ENCODE results near the gene PLPP1. TPM values are rescaled to one million over a fixed set of nuclear protein-coding genes. Genes with fewer than 3 reads are reported as not detected.

Gene PLPP1
- total RNA-seq, 6 experiments from 2014 or later = 23.3 to 145 (median 36.0) TPM

GRCh38 chr5:55406292-55406691, 128.5 kb downstream of the PLPP1 start:
- Histone ChIP-seq H3K4me1 (peaks cover 0 to 4% (median under 1%) of the 10 kb centered on the region in 4 donors), H3K4me3 (no peak overlapping the region), H3K36me3 (peaks cover 0 to 26% (median 3%) of the 10 kb centered on the region in 4 donors), H3K27ac (no peak overlapping the region), H3K27me3 (no peaks in the 10 kb centered on the region), H3K9me3 (no peaks in the 10 kb centered on the region)
- TF ChIP-seq, protein P1, sequence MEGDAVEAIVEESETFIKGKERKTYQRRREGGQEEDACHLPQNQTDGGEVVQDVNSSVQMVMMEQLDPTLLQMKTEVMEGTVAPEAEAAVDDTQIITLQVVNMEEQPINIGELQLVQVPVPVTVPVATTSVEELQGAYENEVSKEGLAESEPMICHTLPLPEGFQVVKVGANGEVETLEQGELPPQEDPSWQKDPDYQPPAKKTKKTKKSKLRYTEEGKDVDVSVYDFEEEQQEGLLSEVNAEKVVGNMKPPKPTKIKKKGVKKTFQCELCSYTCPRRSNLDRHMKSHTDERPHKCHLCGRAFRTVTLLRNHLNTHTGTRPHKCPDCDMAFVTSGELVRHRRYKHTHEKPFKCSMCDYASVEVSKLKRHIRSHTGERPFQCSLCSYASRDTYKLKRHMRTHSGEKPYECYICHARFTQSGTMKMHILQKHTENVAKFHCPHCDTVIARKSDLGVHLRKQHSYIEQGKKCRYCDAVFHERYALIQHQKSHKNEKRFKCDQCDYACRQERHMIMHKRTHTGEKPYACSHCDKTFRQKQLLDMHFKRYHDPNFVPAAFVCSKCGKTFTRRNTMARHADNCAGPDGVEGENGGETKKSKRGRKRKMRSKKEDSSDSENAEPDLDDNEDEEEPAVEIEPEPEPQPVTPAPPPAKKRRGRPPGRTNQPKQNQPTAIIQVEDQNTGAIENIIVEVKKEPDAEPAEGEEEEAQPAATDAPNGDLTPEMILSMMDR (IDR thresholded peaks at IDR 0.05) = no peak
- no peak for TF ChIP-seq POLR2A (IDR thresholded peaks at IDR 0.05)
- no peak for DNase-seq
- intact Hi-C loops (cut with DNase I) = no loop called here
- ATAC-seq = no peak
- no CpG with 5 or more reads among the region's 2 CpGs for WGBS (ENCODE audit: insufficient coverage, low coverage, low lambda C conversion rate, missing lambda C conversion rate)

GRCh38 chr5:55402199-55402598, 132.6 kb downstream of the PLPP1 start:
- H3K4me3 ChIP-seq = no peak overlapping the region
- 42% methylated on average over 2 of the region's 2 CpGs for WGBS (ENCODE audit: insufficient coverage, low coverage, low lambda C conversion rate, missing lambda C conversion rate)
- TF ChIP-seq, protein P1 (IDR thresholded peaks at IDR 0.05) = no peak
- TF ChIP-seq POLR2A (IDR thresholded peaks at IDR 0.05) = no peak
- no peaks in the 10 kb centered on the region for H3K4me1 ChIP-seq
- H3K27me3 ChIP-seq = no peaks in the 10 kb centered on the region
- DNase-seq (no peak), ATAC-seq (peak in 2 of 4 donors; percentile 22 to 36)
- intact Hi-C loops (cut with DNase I) = no loop called here
- H3K27ac ChIP-seq = no peak overlapping the region
- H3K36me3 ChIP-seq = peaks cover 0 to 29% (median 6%) of the 10 kb centered on the region in 4 donors
- H3K9me3 ChIP-seq = no peaks in the 10 kb centered on the region

DNA sequence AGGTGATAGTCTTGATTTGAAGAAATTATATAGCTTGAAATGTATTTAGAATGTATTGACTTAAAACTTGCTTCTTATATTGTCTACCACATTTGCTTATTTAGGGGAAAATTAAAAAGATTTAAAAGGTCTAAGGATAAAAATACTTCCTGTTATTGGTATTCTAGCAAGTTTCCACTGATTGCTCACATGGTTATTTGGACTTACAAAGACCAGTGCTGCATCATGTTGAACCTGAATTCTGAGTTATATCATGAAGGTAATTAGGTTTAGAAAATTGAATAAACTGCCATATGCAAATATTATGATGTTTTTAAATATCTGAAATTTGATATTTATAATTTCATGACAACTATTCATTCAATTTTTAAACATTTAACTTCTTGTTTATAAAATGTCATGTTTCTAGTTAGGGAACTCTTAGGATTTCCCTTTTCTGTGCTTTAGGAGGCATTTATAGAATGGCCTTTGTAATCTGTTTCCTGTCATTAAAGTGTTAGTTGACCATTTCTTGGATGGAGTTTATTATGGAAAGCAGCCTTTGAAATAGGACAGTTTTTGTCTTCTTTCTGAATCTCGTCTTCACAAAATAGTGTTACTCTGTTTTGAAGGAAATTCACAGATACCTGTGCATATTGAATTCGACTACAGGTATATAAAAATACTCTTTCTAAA, 141.1 kb downstream of the PLPP1 start:
- DNase-seq (no peak), ATAC-seq (no peak)
- TF ChIP-seq, protein P1 (IDR thresholded peaks at IDR 0.05) = no peak
- TF ChIP-seq POLR2A (IDR thresholded peaks at IDR 0.05) = no peak

DNA sequence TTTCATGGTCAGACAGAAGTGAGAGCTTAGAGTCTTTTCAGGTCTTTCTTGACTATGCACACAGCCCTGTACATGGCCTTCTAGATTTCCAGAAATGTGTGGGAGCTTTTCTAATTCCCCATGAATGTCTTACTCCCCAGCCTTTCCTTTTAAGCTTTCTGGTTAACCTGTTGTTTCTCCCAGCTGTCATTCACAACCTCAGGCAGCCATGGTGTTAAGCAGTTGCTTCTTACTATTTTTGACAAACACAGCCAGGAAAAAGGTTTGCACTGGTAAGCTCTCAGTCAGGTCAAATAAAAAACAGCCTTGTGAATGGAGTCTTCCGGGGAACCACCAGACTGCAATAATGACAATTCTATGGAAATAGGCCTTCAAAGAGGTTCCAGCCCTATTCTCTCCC, 142.1 kb downstream of the PLPP1 start:
- ATAC-seq (no peak), DNase-seq (no peak)
- peaks cover 0 to 31% (median 12%) of the 10 kb centered on the region in 4 donors for H3K4me1 ChIP-seq
- no peak overlapping the region for H3K4me3 ChIP-seq
- H3K9me3 ChIP-seq = no peaks in the 10 kb centered on the region
- TF ChIP-seq POLR2A (IDR thresholded peaks at IDR 0.05) = no peak
- TF ChIP-seq, protein P1 (IDR thresholded peaks at IDR 0.05) = no peak
- intact Hi-C loops (cut with DNase I) = no loop called here
- no peak overlapping the region for H3K27ac ChIP-seq
- H3K27me3 ChIP-seq = no peaks in the 10 kb centered on the region
- 73% methylated on average over 1 of the region's 1 CpG for WGBS (ENCODE audit: insufficient coverage, low coverage, low lambda C conversion rate, missing lambda C conversion rate)
- no peaks in the 10 kb centered on the region for H3K36me3 ChIP-seq

More for the DNA sequence above, 141.1 kb downstream of the PLPP1 start:
- peaks cover 0 to 31% (median 12%) of the 10 kb centered on the region in 4 donors for H3K4me1 ChIP-seq
- H3K36me3 ChIP-seq = no peaks in the 10 kb centered on the region
- 39% methylated on average over 2 of the region's 2 CpGs for WGBS (ENCODE audit: insufficient coverage, low coverage, low lambda C conversion rate, missing lambda C conversion rate)
- intact Hi-C loops (cut with DNase I) = no loop called here
- no peaks in the 10 kb centered on the region for H3K27me3 ChIP-seq
- H3K4me3 ChIP-seq = no peak overlapping the region
- no peaks in the 10 kb centered on the region for H3K9me3 ChIP-seq
- no peak overlapping the region for H3K27ac ChIP-seq

Measured in right lobe of liver (tissue), 6 donors.